ENCODE results near the gene BLOC1S5. TPM values are rescaled to one million over a fixed set of nuclear protein-coding genes. Genes with fewer than 3 reads are reported as not detected.

The BLOC1S5 gene
- polyA plus RNA-seq, 1 experiment: 3.3 TPM

DNA sequence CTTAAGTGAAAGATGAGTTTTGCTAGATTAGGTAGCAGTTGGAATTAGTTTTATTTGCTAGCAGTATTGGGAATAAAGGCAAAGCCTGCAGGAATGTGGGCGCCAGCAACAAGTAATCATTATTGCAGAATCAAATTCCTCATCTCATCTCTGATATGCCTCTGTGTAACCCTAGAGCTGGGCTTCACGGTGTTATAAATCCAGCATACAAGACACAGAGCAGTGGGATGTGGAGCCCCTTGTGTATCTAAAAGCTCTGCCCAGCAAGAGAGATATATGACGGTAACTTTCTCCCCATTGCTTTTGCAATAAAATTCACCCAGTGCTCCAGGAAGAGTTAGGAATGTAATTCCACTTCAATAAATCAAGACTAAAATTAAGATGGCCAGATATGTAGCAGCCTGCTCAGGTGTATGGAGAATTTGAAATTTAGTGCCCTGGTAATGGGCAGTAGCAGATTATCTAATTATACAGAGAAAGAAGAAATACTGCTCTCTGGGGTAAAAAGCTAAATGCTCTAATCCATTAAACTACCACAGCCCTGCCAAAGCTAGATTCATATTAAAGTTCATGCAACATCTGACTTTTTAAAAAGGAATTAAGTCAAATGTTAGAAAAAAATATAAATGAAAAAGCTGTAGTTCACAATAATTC, 5.6 kb upstream of the BLOC1S5 start:
- ChIA-PET POLR2A (interaction anchor here (0.7 kb wide), 1 partner anchor 110 kb away, joined by 4 read pairs; no protein-coding TSS in a partner anchor), CTCF (interaction anchor here (0.9 to 3.0 kb wide), 3 partner anchors 10 to 61 kb away, joined by 3 to 7 read pairs (median 3); no protein-coding TSS in a partner anchor)
- Histone ChIP-seq H3K4me3 (ENCODE audit: low read depth, low read length) (no peak overlapping the region), H3K27me3 (ENCODE audit: control insufficient read depth, insufficient read depth, low read length) (no peaks in the 10 kb centered on the region), H3K36me3 (ENCODE audit: control insufficient read depth, insufficient read depth, low read length) (no peaks in the 10 kb centered on the region)
- no peak for DNase-seq (ENCODE audit: low read depth)
- TF ChIP-seq, protein P1, sequence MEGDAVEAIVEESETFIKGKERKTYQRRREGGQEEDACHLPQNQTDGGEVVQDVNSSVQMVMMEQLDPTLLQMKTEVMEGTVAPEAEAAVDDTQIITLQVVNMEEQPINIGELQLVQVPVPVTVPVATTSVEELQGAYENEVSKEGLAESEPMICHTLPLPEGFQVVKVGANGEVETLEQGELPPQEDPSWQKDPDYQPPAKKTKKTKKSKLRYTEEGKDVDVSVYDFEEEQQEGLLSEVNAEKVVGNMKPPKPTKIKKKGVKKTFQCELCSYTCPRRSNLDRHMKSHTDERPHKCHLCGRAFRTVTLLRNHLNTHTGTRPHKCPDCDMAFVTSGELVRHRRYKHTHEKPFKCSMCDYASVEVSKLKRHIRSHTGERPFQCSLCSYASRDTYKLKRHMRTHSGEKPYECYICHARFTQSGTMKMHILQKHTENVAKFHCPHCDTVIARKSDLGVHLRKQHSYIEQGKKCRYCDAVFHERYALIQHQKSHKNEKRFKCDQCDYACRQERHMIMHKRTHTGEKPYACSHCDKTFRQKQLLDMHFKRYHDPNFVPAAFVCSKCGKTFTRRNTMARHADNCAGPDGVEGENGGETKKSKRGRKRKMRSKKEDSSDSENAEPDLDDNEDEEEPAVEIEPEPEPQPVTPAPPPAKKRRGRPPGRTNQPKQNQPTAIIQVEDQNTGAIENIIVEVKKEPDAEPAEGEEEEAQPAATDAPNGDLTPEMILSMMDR (IDR thresholded peaks at IDR 0.05; ENCODE audit: insufficient read depth, low read depth, low read length): no peak

DNA sequence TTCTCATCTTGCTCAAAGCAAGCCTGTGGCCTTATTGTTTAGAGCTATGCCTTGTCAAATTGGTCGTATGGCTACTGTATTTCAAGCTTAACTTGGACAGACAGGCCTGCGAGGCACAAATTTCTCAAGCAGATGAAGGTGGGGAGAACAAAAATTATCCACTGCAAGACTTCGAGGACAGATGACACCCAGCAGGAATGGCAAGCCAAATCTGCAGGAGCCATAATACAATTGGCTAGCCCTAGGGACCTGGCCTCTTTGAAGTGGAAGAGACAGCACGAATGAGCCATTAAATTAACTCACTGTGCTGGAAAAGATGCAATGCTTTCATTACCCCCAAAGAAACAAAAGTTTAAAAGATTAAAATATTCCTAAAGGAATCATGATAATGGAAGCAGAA, 5.0 kb upstream of the BLOC1S5 start:
- Histone ChIP-seq H3K4me3 (ENCODE audit: low read depth, low read length) (no peak overlapping the region), H3K36me3 (ENCODE audit: control insufficient read depth, insufficient read depth, low read length) (no peaks in the 10 kb centered on the region), H3K27me3 (ENCODE audit: control insufficient read depth, insufficient read depth, low read length) (no peaks in the 10 kb centered on the region)
- DNase-seq (ENCODE audit: low read depth): no peak
- CTCF ChIA-PET: interaction anchor here (1.0 to 3.0 kb wide), 2 partner anchors 9 to 24 kb away, joined by 3 to 7 read pairs; no protein-coding TSS in a partner anchor
- POLR2A ChIA-PET: no interaction called here
- TF ChIP-seq, protein P1 (IDR thresholded peaks at IDR 0.05; ENCODE audit: insufficient read depth, low read depth, low read length): no peak

DNA sequence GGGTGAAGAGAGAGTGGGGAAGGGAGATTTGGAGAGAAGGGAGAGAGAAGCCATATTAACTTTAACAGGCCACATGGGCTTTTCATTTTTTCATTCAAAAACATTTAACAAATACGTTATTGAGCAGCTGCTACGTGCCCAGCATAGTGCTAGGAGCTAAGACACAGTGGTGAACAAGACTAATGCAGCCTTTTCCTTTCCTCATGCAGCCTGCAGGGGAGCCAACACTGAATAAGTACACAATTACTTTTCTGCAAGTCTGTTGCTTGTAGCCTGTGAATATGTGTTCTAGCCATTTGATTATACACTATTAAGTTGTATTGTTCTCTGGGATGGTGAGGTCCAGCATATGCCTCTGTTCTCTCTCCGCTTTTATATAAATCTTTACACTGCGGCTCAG, 1.9 kb upstream of the BLOC1S5 start:
- TF ChIP-seq, protein P1 (IDR thresholded peaks at IDR 0.05; ENCODE audit: insufficient read depth, low read depth, low read length): no peak
- no peak for DNase-seq (ENCODE audit: low read depth)
- H3K36me3 ChIP-seq (ENCODE audit: control insufficient read depth, insufficient read depth, low read length): no peaks in the 10 kb centered on the region
- no peaks in the 10 kb centered on the region for H3K27me3 ChIP-seq (ENCODE audit: control insufficient read depth, insufficient read depth, low read length)
- no peak overlapping the region for H3K4me3 ChIP-seq (ENCODE audit: low read depth, low read length)
- ChIA-PET CTCF (interaction anchor here (0.7 kb wide), 2 partner anchors 26 to 442 kb away, joined by 3 read pairs; no protein-coding TSS in a partner anchor), POLR2A (no interaction called here)

DNA sequence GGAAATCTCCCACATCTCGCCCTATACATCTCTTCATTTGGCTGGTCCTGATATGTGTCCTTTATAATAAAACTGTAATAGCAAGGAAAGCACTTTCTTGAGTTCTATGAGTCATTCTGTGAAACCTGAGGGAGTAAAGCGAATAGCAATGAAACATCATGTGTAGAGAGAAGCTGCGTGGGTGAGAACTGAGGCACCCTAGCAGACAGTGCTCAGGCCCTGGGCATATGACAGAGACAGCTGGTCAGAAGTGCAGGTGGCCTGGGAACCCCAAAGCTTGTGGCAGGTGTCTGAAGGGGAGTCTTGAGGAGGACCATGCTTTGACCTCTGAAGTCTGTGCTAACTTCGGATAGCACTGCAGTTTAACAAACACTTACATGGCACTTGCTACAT, 1.3 kb upstream of the BLOC1S5 start:
- TF ChIP-seq, protein P1 (IDR thresholded peaks at IDR 0.05; ENCODE audit: insufficient read depth, low read depth, low read length): no peak

DNA sequence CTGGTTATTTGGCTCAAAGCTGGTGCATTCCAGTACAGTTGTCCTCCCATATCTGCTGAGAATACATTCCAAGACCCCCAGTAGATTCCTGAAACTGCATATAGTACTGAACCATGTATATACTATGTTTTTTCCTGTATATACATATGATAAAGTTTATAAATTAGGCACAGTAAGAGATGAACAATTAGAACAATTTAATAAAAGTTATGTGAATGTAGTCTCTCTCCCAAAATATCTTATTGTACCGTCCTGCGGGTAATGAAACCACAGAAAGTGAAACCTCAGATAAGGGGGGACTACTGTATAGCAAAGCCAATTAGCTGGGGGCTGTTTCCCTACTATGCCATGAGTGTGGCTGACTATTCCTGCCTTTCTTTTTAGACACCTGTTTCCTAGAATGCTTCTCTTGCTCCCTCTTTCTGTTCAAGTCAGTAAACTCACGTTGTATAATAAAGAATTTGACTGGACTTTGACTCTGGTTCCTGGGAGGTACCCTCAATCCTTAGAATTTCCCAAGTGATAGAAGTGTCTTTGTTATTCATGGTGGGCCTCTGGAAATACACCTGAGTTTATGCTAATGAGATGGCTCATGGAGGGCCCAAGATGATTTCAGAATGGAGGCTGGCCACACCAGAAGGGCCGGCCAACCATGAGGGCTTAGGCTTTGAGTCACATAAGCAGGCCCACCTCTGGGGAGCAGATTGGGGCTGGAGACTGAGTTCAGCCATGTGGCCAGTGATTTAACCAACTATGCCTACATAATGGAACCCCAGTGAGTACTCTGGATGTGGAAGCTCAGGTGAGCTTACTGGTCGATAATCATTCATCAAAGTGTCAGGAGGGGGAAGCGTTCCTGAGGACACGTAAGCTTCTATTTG, 689 bp upstream of the BLOC1S5 start:
- DNase-seq (ENCODE audit: low read depth): no peak
- CTCF ChIA-PET: interaction anchor here (0.6 to 0.9 kb wide), 4 partner anchors 9 to 800 kb away, joined by 3 to 4 read pairs (median 3); no protein-coding TSS in a partner anchor
- Histone ChIP-seq H3K27me3 (ENCODE audit: control insufficient read depth, insufficient read depth, low read length) (no peaks in the 10 kb centered on the region), H3K36me3 (ENCODE audit: control insufficient read depth, insufficient read depth, low read length) (peaks cover 2% of the 10 kb centered on the region; the same call in 1 of the 2 replicates), H3K4me3 (ENCODE audit: low read depth, low read length) (peak overlapping the region; percentile 98; the same call in 1 of the 2 replicates)
- POLR2A ChIA-PET: interaction anchor here (0.7 kb wide), 1 partner anchor 48 kb away, joined by 4 read pairs; no protein-coding TSS in a partner anchor
- TF ChIP-seq, protein P1 (IDR thresholded peaks at IDR 0.05; ENCODE audit: insufficient read depth, low read depth, low read length): no peak

More for the DNA sequence above, 1.3 kb upstream of the BLOC1S5 start:
- ChIA-PET CTCF (interaction anchor here (0.7 to 0.9 kb wide), 2 partner anchors 26 to 344 kb away, joined by 3 read pairs; no protein-coding TSS in a partner anchor), POLR2A (no interaction called here)
- no peak overlapping the region for H3K4me3 ChIP-seq (ENCODE audit: low read depth, low read length)
- H3K27me3 ChIP-seq (ENCODE audit: control insufficient read depth, insufficient read depth, low read length): no peaks in the 10 kb centered on the region
- H3K36me3 ChIP-seq (ENCODE audit: control insufficient read depth, insufficient read depth, low read length): no peaks in the 10 kb centered on the region
- no peak for DNase-seq (ENCODE audit: low read depth)

Data from BJ (cell line).